ENCODE data around the gene BSCL2. TPM values are rescaled to one million over a fixed set of nuclear protein-coding genes. Genes with fewer than 3 reads are reported as not detected.

The BSCL2 gene
- total and polyA plus RNA-seq, 2 of the 13 experiments (the other 11 are each of a cell fraction or from before 2014, with no cell fraction given): 19.5 to 21.1 TPM

- TF ChIP-seq, protein P1, sequence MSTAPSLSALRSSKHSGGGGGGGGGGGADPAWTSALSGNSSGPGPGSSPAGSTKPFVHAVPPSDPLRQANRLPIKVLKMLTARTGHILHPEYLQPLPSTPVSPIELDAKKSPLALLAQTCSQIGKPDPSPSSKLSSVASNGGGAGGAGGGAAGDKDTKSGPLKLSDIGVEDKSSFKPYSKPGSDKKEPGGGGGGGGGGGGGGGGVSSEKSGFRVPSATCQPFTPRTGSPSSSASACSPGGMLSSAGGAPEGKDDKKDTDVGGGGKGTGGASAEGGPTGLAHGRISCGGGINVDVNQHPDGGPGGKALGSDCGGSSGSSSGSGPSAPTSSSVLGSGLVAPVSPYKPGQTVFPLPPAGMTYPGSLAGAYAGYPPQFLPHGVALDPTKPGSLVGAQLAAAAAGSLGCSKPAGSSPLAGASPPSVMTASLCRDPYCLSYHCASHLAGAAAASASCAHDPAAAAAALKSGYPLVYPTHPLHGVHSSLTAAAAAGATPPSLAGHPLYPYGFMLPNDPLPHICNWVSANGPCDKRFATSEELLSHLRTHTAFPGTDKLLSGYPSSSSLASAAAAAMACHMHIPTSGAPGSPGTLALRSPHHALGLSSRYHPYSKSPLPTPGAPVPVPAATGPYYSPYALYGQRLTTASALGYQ (CRISPR knock-in tag; IDR thresholded peaks at IDR 0.05): 0 out of 2 replicates have a peak, but pooled peaks have one; percentile 3
- TF ChIP-seq PHF5A (CRISPR knock-in tag; IDR thresholded peaks at IDR 0.05; ENCODE audit: low read depth, unreplicated experiment): no peak
- 0 out of 2 replicates have a peak, but pooled peaks have one; percentile 21 for TF ChIP-seq SIX1 (CRISPR knock-in tag; IDR thresholded peaks at IDR 0.05; ENCODE audit: borderline replicate concordance)
- peak; percentile 47 for TF ChIP-seq ZNF556 (CRISPR knock-in tag; IDR thresholded peaks at IDR 0.05; ENCODE audit: borderline replicate concordance)
- TF ChIP-seq, protein P2, sequence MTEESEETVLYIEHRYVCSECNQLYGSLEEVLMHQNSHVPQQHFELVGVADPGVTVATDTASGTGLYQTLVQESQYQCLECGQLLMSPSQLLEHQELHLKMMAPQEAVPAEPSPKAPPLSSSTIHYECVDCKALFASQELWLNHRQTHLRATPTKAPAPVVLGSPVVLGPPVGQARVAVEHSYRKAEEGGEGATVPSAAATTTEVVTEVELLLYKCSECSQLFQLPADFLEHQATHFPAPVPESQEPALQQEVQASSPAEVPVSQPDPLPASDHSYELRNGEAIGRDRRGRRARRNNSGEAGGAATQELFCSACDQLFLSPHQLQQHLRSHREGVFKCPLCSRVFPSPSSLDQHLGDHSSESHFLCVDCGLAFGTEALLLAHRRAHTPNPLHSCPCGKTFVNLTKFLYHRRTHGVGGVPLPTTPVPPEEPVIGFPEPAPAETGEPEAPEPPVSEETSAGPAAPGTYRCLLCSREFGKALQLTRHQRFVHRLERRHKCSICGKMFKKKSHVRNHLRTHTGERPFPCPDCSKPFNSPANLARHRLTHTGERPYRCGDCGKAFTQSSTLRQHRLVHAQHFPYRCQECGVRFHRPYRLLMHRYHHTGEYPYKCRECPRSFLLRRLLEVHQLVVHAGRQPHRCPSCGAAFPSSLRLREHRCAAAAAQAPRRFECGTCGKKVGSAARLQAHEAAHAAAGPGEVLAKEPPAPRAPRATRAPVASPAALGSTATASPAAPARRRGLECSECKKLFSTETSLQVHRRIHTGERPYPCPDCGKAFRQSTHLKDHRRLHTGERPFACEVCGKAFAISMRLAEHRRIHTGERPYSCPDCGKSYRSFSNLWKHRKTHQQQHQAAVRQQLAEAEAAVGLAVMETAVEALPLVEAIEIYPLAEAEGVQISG (CRISPR knock-in tag; IDR thresholded peaks at IDR 0.05): no peak
- peak; percentile 38; the same call in 1 of the 2 replicates for TF ChIP-seq POLR2AphosphoS5 (IDR thresholded peaks at IDR 0.05; ENCODE audit: low read depth, low read length)
- no peak for TF ChIP-seq KLF16 (CRISPR knock-in tag; IDR thresholded peaks at IDR 0.05)
These were observed 41.5 kb downstream of the BSCL2 start (continued) for GRCh38 chr11:62665599-62666258.

Data from HepG2 (cell line).